Epidermal melanocyte (primary cell): ENCODE results near the gene MAST4.

Source experiments
- DNase-seq: peaks from one replicate; pipeline ENCODE4 v3.0.0; 2011; ENCODE audit warnings: low spot score; ENCODE audit not compliant: insufficient read length

Gene MAST4

GRCh38 chr5:67202828-67203227, 606.6 kb downstream of the MAST4 start:
- no peak for DNase-seq

GRCh38 chr5:67203701-67204074, 607.5 kb downstream of the MAST4 start:
- DNase-seq, result no peak

GRCh38 chr5:67204821-67205220, 608.6 kb downstream of the MAST4 start:
- DNase-seq, result no peak

GRCh38 chr5:67205981-67206380, 609.8 kb downstream of the MAST4 start:
- DNase-seq, result no peak

GRCh38 chr5:67206461-67206860, 610.3 kb downstream of the MAST4 start:
- DNase-seq, result no peak

GRCh38 chr5:67206929-67207328, 610.7 kb downstream of the MAST4 start:
- DNase-seq, result no peak

GRCh38 chr5:67208403-67208802, 612.2 kb downstream of the MAST4 start:
- no peak for DNase-seq

GRCh38 chr5:67209141-67209771, 613.1 kb downstream of the MAST4 start:
- DNase-seq, result peak; percentile 57

- no peak for DNase-seq
Observed at GRCh38 chr5:67211926-67212325, 615.7 kb downstream of the MAST4 start.

GRCh38 chr5:67214036-67214435, 617.8 kb downstream of the MAST4 start:
- no peak for DNase-seq

GRCh38 chr5:67214707-67215447, 618.7 kb downstream of the MAST4 start:
- no peak for DNase-seq

GRCh38 chr5:67215519-67216471, 619.6 kb downstream of the MAST4 start:
- DNase-seq, result no peak

GRCh38 chr5:67216564-67216963, 620.4 kb downstream of the MAST4 start:
- DNase-seq, result no peak
